Measurements from ENCODE around the gene RET.

RET gene

GRCh38 chr10:43076876-43077420 lies at the start of gene RET:
Gene RET (plus strand): TSS chr10:43077069. CDS start chr10:43077259, 190 bp downstream.
- no peak for DNase-seq

DNA sequence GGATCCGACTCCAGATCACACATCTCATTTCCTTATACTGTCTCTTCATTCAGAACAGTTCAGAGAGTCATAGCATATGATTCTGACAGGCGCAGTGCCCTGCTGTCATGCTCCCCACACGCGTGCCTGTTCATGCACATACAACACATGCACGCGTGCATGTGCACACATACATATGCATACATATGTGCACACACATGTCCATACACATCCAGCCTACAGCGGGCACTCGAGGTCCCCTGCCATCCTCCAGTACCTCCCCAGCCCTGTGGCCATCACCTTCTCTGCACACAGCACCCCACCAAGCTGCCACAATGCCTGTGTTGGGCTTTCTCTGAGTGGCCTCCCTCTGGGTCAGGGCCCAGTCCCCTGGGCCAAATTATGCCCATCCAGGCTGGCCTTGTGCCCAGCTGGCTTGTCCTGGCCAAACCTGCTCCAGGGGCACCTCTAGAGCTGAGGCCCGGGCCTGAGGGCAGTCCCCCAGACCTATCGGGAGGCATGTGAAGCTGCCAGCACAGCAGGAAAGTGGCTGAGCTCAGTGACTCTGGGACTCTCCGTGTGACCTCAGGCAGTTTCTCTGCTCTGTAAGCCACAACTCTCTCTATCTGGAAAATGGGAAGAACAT lies 49.4 kb upstream of the RET start:
- DNase-seq: no peak

DNA sequence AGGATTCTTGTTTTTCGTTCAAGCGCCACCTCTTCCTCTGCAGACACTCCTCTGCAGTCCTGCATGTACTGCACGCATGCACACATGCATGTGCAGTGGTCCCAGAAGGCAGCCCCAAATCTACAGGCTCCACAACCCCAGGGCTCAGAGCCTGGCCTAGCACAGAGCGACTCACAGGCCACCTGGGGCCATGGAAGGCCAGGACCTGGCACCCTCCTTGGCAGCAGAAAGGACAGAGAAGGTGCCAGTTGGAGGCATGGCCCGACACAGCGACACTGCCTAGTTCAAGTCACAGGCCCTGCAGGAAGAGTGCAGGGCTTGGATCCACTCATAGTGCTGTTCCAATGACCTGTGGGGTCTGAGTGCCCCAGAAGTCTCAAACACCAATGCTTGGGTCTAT lies 48.7 kb upstream of the RET start:
- no peak for DNase-seq

GRCh38 chr10:43029043-43029442 lies 47.8 kb upstream of the RET start:
- DNase-seq: no peak

- DNase-seq: no peak
Measured at GRCh38 chr10:43032613-43033012, 44.3 kb upstream of the RET start.

- no peak for DNase-seq
Measured at GRCh38 chr10:43035800-43036199, 41.1 kb upstream of the RET start.

- DNase-seq: no peak
Measured at GRCh38 chr10:43036481-43037428, 40.1 kb upstream of the RET start.

DNA sequence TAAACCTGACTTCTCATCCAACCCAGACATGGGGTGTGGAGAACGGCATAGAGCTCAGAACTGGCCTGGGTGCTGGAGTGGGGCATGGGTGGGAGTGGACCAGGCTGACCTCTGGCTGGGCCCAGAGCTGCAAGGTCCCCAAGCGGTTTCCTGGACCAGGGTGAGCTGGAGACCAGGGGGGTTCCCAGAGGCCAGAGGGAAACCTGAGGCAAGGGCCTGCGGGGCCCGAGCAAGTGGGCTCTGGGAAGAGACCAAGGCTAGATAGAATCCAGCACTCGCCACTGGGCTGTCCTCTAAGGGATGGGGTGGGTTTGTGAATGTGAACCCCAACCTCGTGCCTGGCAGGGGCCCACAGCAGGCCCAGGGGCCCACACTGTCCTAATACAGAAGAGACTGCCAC lies 39.4 kb upstream of the RET start:
- no peak for DNase-seq

- no peak for DNase-seq
Measured at GRCh38 chr10:43037942-43038782, 38.7 kb upstream of the RET start.

GRCh38 chr10:43038783-43039623 lies 37.9 kb upstream of the RET start:
- no peak for DNase-seq

DNA sequence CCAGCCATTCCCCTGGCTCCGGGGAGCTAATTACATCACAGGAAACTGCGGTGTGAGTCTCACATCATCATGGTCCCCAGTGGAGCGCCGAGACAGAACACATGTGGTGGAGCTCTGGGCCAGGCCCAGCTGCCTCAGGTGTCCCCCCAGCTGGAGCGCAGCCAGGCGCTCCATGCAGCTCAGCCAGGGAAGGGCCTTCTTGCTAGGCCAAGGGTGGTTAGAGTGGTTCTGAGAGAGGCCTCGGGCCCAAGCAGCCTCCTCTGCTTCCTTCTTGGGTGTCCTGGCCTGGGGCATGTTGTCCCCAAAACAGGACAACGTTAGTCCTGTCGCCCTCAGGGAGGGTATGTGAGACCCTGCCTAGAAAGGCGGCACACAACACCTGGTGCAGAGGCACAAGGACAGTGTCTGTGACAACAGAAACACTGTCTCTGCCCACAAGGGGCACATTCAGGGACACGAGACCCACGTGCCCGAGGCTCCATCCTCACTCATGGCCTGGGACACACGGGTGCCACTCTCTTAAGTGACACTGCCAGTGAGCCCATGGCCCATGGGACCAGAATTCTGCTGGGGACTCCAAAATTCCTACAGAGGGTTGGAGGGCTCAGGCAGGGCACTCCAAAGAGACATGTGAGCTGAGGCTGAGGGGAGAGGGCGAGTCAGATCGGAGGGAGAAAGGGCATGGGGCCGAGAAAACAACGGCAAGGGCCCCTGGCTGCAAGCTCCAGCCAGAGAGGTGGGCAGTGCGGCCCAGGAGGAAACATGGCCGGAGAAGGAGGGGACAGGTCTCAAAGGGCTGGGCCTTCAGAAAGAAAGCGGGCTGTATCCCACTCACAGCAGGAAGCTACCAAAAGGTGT lies 37.0 kb upstream of the RET start:
- DNase-seq: no peak

DNA sequence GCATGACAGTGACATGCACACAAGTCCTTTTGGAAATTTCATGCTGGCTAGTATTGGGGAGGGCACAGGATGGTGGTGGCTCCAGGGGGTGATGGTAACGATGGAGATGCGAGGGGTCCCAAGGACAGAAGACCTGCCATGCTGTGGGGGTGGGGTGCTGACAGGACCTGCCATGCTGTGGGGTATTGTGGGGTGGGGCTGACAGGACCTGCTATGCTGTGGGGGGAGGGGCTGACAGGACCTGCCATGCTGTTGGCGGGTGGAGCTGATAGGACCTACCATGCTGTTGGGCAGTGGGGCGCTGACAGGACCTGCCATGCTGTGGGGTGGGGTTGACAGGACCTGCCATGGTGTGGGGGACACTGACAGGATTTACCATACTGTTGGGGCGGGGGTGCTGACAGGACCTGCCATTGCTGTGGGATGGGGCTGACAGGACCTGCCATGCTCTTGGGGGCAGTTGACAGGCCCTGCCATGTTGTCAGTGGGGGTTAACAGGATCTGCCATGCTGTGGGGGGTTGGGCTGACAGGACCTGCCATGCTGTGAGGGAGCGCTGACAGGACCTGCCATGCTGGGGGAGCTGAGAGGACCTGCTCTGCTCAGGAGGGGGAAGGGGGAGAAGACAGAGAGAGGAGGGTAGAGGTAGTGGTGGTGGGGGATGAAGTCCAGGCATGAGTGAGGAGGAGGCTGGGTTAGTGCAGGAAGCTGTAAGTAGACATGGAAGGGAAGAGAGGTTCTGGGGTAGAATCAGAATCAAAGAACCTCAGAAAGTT lies 36.2 kb upstream of the RET start:
- DNase-seq: no peak

- no peak for DNase-seq
Measured at GRCh38 chr10:43041422-43042342, 35.2 kb upstream of the RET start.

DNA sequence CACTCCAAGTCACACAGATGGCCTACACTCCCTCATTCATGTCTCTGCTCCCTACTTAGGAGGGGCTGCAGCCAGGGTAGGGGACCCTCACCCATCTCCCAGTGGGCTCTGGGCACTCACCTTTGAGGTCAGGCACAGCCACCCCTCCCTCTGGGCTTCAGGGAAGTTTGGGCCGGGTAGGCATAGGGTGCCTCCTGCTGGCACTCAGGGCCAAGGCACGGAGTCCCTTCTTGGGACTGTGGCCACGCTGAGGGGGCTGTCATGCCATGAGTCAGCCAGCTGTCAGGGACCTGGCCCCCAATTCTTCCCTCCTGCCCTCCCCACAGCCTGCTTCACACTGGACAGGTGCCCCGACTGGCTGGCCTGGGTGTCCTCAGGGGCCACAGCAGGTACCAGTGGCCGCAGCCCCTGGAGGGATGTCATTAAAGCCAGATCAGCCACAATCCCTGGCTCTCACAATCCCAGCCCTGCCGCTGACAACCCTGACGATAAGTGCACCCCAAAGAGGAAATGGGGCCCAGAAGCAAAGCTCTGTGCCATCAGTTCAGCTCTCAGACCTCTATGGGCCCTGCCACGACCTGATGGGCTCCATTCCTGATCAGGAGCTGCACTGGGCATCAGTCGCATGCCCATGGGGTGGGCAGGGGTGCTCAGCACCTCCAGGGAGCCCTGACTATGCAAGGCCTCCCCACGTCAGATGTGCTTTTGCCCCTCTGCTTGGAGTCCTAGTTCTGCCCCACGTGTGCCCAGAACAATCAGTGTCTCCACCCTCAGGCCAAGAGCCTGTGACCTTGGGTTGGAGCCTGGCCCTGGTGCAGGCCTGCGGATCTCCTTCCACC lies 34.1 kb upstream of the RET start:
- DNase-seq: no peak

- DNase-seq: no peak
Measured at GRCh38 chr10:43043342-43043772, 33.5 kb upstream of the RET start.

DNA sequence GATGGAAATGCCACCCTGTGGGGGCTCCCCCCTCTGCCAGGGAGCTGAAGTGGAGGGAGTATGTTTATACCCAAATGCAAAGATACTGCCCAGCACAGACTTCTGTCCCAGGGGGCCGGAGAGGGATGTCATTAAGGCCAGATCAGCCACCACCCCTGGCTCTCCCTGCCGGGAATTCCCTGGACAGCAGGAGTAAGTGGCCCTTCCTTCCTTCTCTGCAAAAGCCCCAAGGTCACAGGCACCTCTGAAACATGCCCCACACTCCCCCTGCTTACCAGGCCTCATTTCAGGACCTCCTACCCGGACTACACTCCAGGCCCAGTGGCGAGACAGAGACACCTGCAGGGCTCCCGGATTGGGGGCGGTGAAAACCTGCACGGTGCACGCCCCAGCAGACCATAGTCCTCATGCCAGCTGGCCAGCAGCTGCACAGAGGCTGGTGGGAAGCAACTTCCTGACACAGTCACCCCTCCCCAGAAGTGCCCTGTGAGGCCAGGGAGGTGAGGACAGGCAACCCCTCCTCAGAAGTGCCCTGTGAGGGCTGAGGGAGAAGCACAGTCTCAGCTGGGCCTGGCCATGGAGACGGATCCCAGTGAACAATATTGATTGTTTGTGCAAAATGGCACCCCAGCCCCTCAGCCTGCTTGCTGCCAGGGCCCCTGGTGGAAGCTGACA lies 33.0 kb upstream of the RET start:
- no peak for DNase-seq

DNA sequence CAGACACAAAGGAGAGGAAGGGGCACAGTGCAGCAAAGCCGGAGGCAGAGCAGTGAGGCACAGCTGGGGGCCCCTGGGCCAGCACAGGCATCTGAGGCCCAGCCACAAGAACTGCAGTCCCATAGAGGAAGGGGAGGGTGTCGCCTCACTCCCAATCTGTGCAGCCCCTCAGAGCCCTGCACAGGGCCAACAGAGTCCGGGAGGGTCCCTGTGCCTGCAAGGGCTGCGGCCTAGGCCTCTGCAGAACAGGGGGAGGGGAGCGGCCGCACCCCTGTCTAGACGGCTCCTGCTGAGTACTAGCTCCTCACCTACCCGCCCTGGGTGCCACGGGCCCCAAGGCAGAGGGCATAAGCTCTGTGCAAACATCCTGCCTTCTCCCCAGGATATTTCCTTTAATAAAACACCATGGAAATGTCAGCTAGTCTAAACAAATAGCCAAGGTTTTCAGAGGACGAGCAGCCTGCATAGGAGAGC lies 32.4 kb upstream of the RET start:
- DNase-seq: no peak

Data from NCI-H1105 (cell line).